SU-DHL-6 (cell line): ENCODE results near the gene PPIC.

Source experiments
- CTCF ChIP-seq: fragments of 200-600 bp; sonication (generic); IDR thresholded peaks from one replicate; pipeline ENCODE4 v1.5.1; 2017; ENCODE audit warnings: antibody characterized with exemption, mild to moderate bottlenecking, low read length, moderate library complexity; ENCODE audit not compliant: insufficient read depth, poor library complexity, severe bottlenecking
- EZH2phosphoT487 ChIP-seq: fragments of 200-600 bp; sonication (generic), shearing (Covaris generic); conservative IDR thresholded peaks from 2 replicates; pipeline ENCODE4 v1.6.1; 2018; ENCODE audit warnings: mild to moderate bottlenecking, antibody characterized with exemption, low read length, moderate library complexity, mixed read lengths

GRCh38 chr5:123014689-123015088, 21.8 kb downstream of the PPIC start:
- TF ChIP-seq CTCF: no peak
- no peak for TF ChIP-seq EZH2phosphoT487
